ENCODE measurements around the gene SIRPD.

The SIRPD gene

DNA sequence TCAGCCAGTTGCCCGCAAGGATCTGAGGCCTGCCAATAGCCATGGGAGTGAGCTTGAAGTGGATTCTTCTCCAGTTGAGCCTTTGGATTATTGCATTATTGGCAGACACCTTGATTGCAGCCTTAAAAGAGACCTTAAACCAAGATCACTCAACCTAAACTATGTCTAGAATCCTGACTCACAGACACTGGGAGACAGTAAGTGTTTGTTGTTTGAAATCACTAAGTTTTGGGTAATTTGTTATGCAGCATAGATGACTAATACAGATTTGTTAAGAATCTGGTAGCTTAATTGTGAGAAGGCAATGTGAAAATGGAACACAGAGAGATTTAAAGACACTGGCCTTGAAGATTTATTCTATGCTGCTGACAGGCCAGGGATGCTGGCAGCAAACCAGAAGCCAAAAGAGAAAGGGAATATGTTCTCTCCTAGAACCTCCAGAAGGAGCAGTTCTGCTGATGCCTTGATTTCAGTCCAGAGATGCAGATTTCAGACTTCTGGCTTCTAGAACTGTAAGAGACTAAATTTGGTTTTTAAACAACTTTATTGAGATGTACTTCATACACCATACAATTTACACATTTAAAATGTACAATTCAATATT, 17.6 kb downstream of the SIRPD start:
- no peak for DNase-seq (ENCODE audit: low spot score)
- ChIA-PET POLR2A (ENCODE audit: low non-redundant PET) (no interaction called here), CTCF (interaction anchor here (0.6 to 0.8 kb wide), 3 partner anchors 10 to 1015 kb away, joined by 3 read pairs; no protein-coding TSS in a partner anchor)
- H3K27ac ChIP-seq: no peak overlapping the region
- TF ChIP-seq, protein P1, sequence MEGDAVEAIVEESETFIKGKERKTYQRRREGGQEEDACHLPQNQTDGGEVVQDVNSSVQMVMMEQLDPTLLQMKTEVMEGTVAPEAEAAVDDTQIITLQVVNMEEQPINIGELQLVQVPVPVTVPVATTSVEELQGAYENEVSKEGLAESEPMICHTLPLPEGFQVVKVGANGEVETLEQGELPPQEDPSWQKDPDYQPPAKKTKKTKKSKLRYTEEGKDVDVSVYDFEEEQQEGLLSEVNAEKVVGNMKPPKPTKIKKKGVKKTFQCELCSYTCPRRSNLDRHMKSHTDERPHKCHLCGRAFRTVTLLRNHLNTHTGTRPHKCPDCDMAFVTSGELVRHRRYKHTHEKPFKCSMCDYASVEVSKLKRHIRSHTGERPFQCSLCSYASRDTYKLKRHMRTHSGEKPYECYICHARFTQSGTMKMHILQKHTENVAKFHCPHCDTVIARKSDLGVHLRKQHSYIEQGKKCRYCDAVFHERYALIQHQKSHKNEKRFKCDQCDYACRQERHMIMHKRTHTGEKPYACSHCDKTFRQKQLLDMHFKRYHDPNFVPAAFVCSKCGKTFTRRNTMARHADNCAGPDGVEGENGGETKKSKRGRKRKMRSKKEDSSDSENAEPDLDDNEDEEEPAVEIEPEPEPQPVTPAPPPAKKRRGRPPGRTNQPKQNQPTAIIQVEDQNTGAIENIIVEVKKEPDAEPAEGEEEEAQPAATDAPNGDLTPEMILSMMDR (conservative IDR thresholded peaks at IDR 0.05; ENCODE audit: low read depth): no peak

DNA sequence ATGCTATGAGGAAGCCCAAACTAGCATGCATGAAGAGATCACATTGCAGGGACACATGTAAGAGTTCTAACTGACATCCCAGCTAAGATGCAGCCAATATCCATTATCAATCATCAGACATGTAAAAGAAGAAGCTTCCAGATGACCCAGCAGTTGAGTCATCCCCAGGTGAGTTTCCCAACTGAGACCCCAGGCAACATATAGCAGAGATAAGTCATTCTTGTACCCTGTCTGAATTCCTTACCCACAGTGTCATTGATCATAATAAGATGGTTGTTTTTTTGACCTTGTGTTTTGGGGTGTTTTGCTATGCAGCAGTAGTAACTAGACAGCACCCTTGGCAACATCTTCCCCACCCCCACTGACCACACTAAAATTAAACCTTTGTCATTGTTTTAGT, 18.9 kb downstream of the SIRPD start:
- POLR2A ChIA-PET (ENCODE audit: low non-redundant PET): no interaction called here
- CTCF ChIA-PET: no interaction called here
- TF ChIP-seq, protein P1 (conservative IDR thresholded peaks at IDR 0.05; ENCODE audit: low read depth): no peak
- peak; percentile 7 for DNase-seq (ENCODE audit: low spot score)
- no peak overlapping the region for H3K27ac ChIP-seq

DNA sequence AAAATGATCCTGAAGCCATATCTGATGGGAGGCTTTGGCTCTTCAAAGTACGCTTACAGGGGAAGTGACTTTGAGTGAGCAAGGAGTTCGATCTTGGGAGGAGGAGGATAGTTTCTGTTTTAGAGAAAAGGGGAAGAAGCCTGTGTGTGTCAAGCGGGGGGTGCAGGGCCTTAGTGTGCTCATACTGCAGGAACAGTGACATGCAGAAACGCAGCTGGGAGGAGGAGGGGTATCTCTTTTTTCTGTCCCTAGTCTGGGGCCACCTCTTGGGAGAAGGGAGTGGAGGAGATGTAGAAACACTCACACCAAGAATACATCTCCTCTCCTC, 19.8 kb downstream of the SIRPD start:
- POLR2A ChIA-PET (ENCODE audit: low non-redundant PET): no interaction called here
- DNase-seq (ENCODE audit: low spot score): no peak
- H3K27ac ChIP-seq: no peak overlapping the region
- CTCF ChIA-PET: interaction anchor here (0.7 kb wide), 2 partner anchors 25 to 39 kb away, joined by 3 read pairs; no protein-coding TSS in a partner anchor
- TF ChIP-seq, protein P1 (conservative IDR thresholded peaks at IDR 0.05; ENCODE audit: low read depth): no peak

DNA sequence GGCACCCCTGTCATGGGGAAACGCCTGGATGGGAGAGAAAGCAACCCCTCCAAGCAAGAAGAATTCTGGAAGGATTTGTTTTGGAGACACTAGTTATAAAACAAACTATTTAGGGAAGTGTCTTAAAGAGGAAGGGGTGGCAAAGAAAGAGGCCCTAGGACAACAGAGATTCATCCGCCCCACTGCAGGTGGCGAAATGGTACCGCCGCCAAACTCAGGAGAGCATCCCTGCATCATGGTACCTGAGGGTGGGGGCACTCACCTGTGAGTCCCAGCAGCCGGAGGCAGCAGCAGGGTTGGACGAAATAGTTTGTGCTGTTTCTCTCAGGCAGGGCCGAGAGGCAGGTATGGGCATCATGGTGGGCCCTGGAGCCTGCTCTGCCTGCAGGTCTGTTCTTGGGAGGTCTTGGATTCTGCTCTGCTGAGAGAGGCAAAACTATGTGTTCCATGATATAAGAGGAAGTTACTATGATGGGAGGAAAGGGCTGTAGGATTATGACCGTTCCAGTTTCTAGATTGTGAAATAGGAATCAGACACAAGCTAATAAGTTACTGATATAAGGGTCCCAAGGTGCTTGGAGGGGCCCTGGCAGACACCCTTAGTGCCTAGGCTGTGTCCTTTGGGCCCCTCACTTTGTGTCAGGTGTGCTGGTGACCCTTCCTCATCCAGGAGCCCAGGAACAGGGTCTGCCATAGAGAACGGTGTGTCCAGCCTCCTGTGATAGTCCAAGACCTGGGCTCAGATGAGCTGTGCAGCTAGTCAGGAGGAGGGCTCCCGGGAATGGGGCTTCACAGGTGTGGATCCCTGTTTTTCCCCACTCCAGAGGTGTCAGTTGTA, 20.4 kb downstream of the SIRPD start:
- H3K27ac ChIP-seq: no peak overlapping the region
- TF ChIP-seq, protein P1 (conservative IDR thresholded peaks at IDR 0.05; ENCODE audit: low read depth): no peak
- CTCF ChIA-PET: interaction anchor here (0.7 kb wide), 1 partner anchor 25 kb away, joined by 3 read pairs; no protein-coding TSS in a partner anchor
- no peak for DNase-seq (ENCODE audit: low spot score)
- POLR2A ChIA-PET (ENCODE audit: low non-redundant PET): no interaction called here

DNA sequence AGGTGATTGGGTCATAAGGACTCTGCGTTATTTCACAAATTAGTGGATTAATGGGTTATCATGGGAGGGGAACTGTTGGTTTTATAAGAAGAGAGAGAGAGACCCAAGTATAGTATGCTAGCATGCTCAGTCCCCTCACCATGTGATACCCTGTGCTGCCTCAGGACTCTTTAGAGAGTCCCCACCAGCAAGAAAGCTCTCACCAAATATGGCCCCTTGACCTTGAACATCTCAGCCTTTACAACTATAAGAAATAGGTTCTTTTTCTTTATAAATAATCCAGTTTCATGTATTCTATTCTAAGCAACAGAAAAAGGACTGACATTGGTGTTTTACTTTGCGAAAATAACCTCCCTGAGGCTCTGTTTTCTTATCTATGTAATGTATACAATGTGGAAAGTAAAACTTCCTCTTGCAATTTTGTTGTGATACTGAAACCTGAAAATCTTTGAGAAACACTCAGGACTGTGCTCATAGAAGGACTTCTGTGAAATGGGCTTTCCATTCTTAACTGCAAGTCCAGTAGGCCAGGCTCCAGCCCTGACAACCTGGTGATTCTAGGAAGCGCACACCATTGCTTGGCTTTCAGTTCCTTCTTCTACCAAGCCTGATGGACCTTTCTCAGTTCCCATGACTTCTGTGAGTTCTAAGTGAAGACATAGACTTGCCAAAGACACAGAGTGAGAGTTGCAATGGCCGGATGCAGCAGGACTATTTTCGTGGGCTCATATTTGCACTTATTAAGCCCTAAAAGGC, 21.9 kb downstream of the SIRPD start:
- DNase-seq (ENCODE audit: low spot score): no peak
- ChIA-PET CTCF (no interaction called here), POLR2A (ENCODE audit: low non-redundant PET) (no interaction called here)

DNA sequence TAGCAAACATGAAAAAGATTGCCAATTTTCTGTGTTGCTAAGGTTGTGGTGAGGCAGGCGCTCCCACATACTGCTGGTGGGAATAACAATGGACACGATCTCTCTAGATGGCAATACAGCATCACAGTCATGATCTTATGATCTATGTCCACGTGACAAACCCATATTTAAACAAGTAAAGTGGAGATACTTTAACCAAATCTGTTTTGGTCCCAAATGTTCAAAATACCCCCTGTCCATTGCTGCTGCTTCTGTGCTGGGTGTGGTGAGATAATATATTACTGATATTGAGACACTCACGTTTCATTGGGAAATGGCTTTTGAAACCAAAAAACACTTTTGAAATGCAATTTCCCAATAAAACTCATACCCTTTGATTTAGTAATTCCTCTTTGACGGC, 23.0 kb downstream of the SIRPD start:
- ChIA-PET CTCF (interaction anchor here (0.6 to 0.7 kb wide), 2 partner anchors 11 to 31 kb away, joined by 3 to 4 read pairs; no protein-coding TSS in a partner anchor), POLR2A (ENCODE audit: low non-redundant PET) (no interaction called here)
- TF ChIP-seq, protein P1 (conservative IDR thresholded peaks at IDR 0.05; ENCODE audit: low read depth): no peak
- H3K27ac ChIP-seq: no peak overlapping the region
- DNase-seq (ENCODE audit: low spot score): no peak

More for the DNA sequence above, 21.9 kb downstream of the SIRPD start:
- TF ChIP-seq, protein P1 (conservative IDR thresholded peaks at IDR 0.05; ENCODE audit: low read depth): no peak
- no peak overlapping the region for H3K27ac ChIP-seq
